WTC11 (cell line): Measurements from ENCODE around the gene ABCA1. TPM values are rescaled to one million over a fixed set of nuclear protein-coding genes. Genes with fewer than 3 reads are reported as not detected.

Experiments
- ATAC-seq: fragments of 200-7000 bp; cut with Tn5 transposase; 2 replicates; pipeline ENCODE4 v1.10.0; 2021; ENCODE audit warnings: mild to moderate bottlenecking, moderate library complexity
- CTCF ChIA-PET: fragments of 300-600 bp; sonication (Branson Sonifier 250); formaldehyde crosslinking; loops from one replicate; lab custom pipeline; 2021; ENCODE audit warnings: antibody characterized with exemption; lab: Charles Lee
- POLR2A ChIA-PET: fragments of 350-600 bp; sonication (Branson Sonifier 250); formaldehyde crosslinking; loops from one replicate; lab custom pipeline; 2021; ENCODE audit warnings: antibody characterized with exemption; lab: Charles Lee
- DNase-seq: peaks from one replicate; pipeline ENCODE4 v3.0.0; 2021; ENCODE audit warnings: low spot score
- H3K27ac Mint-ChIP-seq: 2 replicates; pipeline ENCODE4 v1.8.0; 2021; ENCODE audit warnings: mixed read lengths
- H3K27me3 Mint-ChIP-seq: 2 replicates; pipeline ENCODE4 v1.8.0; 2021; ENCODE audit warnings: low read depth, mild to moderate bottlenecking, moderate library complexity, mixed read lengths
- H3K36me3 Mint-ChIP-seq: 2 replicates; pipeline ENCODE4 v1.8.0; 2021; ENCODE audit warnings: mixed read lengths
- H3K4me1 Mint-ChIP-seq: 2 replicates; pipeline ENCODE4 v1.8.0; 2022; ENCODE audit warnings: mixed read lengths
- H3K4me3 Mint-ChIP-seq: 2 replicates; pipeline ENCODE4 v1.8.0; 2021; ENCODE audit warnings: mild to moderate bottlenecking, moderate library complexity, mixed read lengths
- H3K9me3 Mint-ChIP-seq: 2 replicates; pipeline ENCODE4 v1.8.0; 2021; ENCODE audit warnings: mixed read lengths
- CREB1 ChIP-seq: sonication (generic); formaldehyde crosslinking; IDR thresholded peaks from 2 replicates; pipeline ENCODE4 v1.8.0; 2023; ENCODE audit warnings: mild to moderate bottlenecking, missing genetic modification reagents
- EMX1 ChIP-seq: fragments of 250-450 bp; sonication (Bioruptor Pico); IDR thresholded peaks from 2 replicates; pipeline ENCODE4 v1.8.0; 2021; ENCODE audit warnings: mild to moderate bottlenecking
- FOXP1 ChIP-seq: sonication (generic); formaldehyde crosslinking; IDR thresholded peaks from 2 replicates; pipeline ENCODE4 v1.8.0; 2022; ENCODE audit warnings: missing genetic modification reagents, mild to moderate bottlenecking, moderate library complexity, borderline replicate concordance
- NFATC4 ChIP-seq: fragments of 250-450 bp; sonication (Bioruptor Pico); IDR thresholded peaks from 2 replicates; pipeline ENCODE4 v1.9.0; 2021; ENCODE audit warnings: mild to moderate bottlenecking
- NFE2L1 ChIP-seq: sonication (generic); formaldehyde crosslinking; IDR thresholded peaks from 2 replicates; pipeline ENCODE4 v1.8.1; 2023; ENCODE audit warnings: missing genetic modification reagents
- PRRX2 ChIP-seq: fragments of 250-450 bp; sonication (Bioruptor Pico); IDR thresholded peaks from 2 replicates; pipeline ENCODE4 v1.8.0; 2021; ENCODE audit warnings: mild to moderate bottlenecking
- SMAD3 ChIP-seq: sonication (generic); formaldehyde crosslinking; IDR thresholded peaks from 2 replicates; pipeline ENCODE4 v1.8.0; 2022; ENCODE audit warnings: missing genetic modification reagents, mild to moderate bottlenecking, borderline replicate concordance
- TCF7 ChIP-seq: sonication (generic); formaldehyde crosslinking; IDR thresholded peaks from 2 replicates; pipeline ENCODE4 v1.8.0; 2022; ENCODE audit warnings: mild to moderate bottlenecking, low read depth, missing genetic modification reagents, moderate library complexity
- ZBTB21 ChIP-seq: sonication (generic); formaldehyde crosslinking; IDR thresholded peaks from 2 replicates; pipeline ENCODE4 v1.8.1; 2023; ENCODE audit warnings: mild to moderate bottlenecking, missing genetic modification reagents, borderline replicate concordance
- ZNF121 ChIP-seq: sonication (generic); formaldehyde crosslinking; IDR thresholded peaks from 2 replicates; pipeline ENCODE4 v1.8.0; 2023; ENCODE audit warnings: missing genetic modification reagents
- ZNF232 ChIP-seq: sonication (generic); formaldehyde crosslinking; IDR thresholded peaks from 2 replicates; pipeline ENCODE4 v1.8.0; 2022; ENCODE audit warnings: mild to moderate bottlenecking, missing genetic modification reagents
- ZNF317 ChIP-seq: sonication (generic); formaldehyde crosslinking; IDR thresholded peaks from 2 replicates; pipeline ENCODE4 v1.8.1; 2023; ENCODE audit warnings: low read depth, mild to moderate bottlenecking, moderate library complexity, missing genetic modification reagents, borderline replicate concordance
- total RNA-seq: library from RNA; stranded (reverse); gene quantifications from 3 replicates; pipeline ENCODE4 v1.2.3, GENCODE V29; 2021
- TF ChIP-seq, protein P1 (sequence below): sonication (generic); formaldehyde crosslinking; IDR thresholded peaks from 2 replicates; pipeline ENCODE4 v1.8.1; 2023; ENCODE audit warnings: mild to moderate bottlenecking, missing genetic modification reagents, borderline replicate concordance
- TF ChIP-seq, protein P2 (sequence below): fragments of 250-450 bp; sonication (Bioruptor Pico); IDR thresholded peaks from 2 replicates; pipeline ENCODE4 v1.9.0; 2021; ENCODE audit warnings: mild to moderate bottlenecking
- TF ChIP-seq, protein P3 (sequence below): sonication (generic); formaldehyde crosslinking; IDR thresholded peaks from 2 replicates; pipeline ENCODE4 v1.8.0; 2022; ENCODE audit warnings: mild to moderate bottlenecking, missing genetic modification reagents
- TF ChIP-seq, protein P4 (sequence below): sonication (generic); formaldehyde crosslinking; IDR thresholded peaks from 2 replicates; pipeline ENCODE4 v1.8.0; 2023; ENCODE audit warnings: mild to moderate bottlenecking, missing genetic modification reagents
- TF ChIP-seq, protein P5 (sequence below): sonication (generic); formaldehyde crosslinking; IDR thresholded peaks from 2 replicates; pipeline ENCODE4 v1.8.1; 2023; ENCODE audit warnings: mild to moderate bottlenecking, missing genetic modification reagents
- TF ChIP-seq, protein P6 (sequence below): sonication (generic); formaldehyde crosslinking; conservative IDR thresholded peaks from 2 replicates; pipeline ENCODE4 v1.8.1; 2022; ENCODE audit warnings: mild to moderate bottlenecking, missing genetic modification reagents
- TF ChIP-seq, protein P7 (sequence below): fragments of 200-600 bp; IDR thresholded peaks from 2 replicates; pipeline ENCODE4 v1.8.0; 2022; ENCODE audit warnings: antibody characterized with exemption
- TF ChIP-seq, protein P8 (sequence below): sonication (generic); formaldehyde crosslinking; IDR thresholded peaks from 2 replicates; pipeline ENCODE4 v1.8.1; 2023; ENCODE audit warnings: mild to moderate bottlenecking, missing genetic modification reagents, moderate library complexity
- TF ChIP-seq, protein P9 (sequence below): sonication (generic); formaldehyde crosslinking; IDR thresholded peaks from 2 replicates; pipeline ENCODE4 v1.8.1; 2022; ENCODE audit warnings: mild to moderate bottlenecking, missing genetic modification reagents, moderate library complexity, borderline replicate concordance
- TF ChIP-seq, protein P10 (sequence below): fragments of 250-450 bp; sonication (Bioruptor Pico); IDR thresholded peaks from 2 replicates; pipeline ENCODE4 v1.9.0; 2021; ENCODE audit warnings: moderate library complexity, mild to moderate bottlenecking, inconsistent platforms, borderline replicate concordance

The ABCA1 gene
- total RNA-seq, 1 experiment from 2014 or later: 7.8 TPM

DNA sequence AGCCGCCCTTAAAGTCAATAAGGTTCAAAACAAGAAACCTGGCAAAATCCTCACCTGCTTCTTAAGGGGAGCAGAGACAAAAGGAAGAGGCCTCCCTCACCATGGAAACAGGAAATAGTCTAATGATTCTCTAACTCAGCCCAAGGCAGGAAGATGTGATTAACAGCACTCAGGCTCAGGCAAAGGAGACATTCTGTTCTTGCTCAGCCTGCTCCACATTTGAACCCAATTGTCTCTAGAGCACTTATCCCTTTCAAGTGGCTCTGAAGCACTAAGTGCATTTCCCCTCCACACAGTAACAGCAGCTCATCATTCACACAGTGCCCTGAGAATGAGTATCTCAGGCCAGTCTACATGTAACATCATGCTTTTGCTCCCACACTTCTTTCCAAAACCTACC lies 91.7 kb downstream of the ABCA1 start (continued):
- TF ChIP-seq, protein P1, sequence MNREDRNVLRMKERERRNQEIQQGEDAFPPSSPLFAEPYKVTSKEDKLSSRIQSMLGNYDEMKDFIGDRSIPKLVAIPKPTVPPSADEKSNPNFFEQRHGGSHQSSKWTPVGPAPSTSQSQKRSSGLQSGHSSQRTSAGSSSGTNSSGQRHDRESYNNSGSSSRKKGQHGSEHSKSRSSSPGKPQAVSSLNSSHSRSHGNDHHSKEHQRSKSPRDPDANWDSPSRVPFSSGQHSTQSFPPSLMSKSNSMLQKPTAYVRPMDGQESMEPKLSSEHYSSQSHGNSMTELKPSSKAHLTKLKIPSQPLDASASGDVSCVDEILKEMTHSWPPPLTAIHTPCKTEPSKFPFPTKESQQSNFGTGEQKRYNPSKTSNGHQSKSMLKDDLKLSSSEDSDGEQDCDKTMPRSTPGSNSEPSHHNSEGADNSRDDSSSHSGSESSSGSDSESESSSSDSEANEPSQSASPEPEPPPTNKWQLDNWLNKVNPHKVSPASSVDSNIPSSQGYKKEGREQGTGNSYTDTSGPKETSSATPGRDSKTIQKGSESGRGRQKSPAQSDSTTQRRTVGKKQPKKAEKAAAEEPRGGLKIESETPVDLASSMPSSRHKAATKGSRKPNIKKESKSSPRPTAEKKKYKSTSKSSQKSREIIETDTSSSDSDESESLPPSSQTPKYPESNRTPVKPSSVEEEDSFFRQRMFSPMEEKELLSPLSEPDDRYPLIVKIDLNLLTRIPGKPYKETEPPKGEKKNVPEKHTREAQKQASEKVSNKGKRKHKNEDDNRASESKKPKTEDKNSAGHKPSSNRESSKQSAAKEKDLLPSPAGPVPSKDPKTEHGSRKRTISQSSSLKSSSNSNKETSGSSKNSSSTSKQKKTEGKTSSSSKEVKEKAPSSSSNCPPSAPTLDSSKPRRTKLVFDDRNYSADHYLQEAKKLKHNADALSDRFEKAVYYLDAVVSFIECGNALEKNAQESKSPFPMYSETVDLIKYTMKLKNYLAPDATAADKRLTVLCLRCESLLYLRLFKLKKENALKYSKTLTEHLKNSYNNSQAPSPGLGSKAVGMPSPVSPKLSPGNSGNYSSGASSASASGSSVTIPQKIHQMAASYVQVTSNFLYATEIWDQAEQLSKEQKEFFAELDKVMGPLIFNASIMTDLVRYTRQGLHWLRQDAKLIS (CRISPR knock-in tag): no peak
- TF ChIP-seq ZBTB21 (CRISPR knock-in tag): no peak
- TF ChIP-seq EMX1 (CRISPR knock-in tag): no peak
- TF ChIP-seq ZNF121 (CRISPR knock-in tag): no peak
- TF ChIP-seq, protein P2, sequence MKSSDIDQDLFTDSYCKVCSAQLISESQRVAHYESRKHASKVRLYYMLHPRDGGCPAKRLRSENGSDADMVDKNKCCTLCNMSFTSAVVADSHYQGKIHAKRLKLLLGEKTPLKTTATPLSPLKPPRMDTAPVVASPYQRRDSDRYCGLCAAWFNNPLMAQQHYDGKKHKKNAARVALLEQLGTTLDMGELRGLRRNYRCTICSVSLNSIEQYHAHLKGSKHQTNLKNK (CRISPR knock-in tag): no peak
- TF ChIP-seq, protein P3, sequence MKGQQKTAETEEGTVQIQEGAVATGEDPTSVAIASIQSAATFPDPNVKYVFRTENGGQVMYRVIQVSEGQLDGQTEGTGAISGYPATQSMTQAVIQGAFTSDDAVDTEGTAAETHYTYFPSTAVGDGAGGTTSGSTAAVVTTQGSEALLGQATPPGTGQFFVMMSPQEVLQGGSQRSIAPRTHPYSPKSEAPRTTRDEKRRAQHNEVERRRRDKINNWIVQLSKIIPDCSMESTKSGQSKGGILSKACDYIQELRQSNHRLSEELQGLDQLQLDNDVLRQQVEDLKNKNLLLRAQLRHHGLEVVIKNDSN (CRISPR knock-in tag): no peak

DNA sequence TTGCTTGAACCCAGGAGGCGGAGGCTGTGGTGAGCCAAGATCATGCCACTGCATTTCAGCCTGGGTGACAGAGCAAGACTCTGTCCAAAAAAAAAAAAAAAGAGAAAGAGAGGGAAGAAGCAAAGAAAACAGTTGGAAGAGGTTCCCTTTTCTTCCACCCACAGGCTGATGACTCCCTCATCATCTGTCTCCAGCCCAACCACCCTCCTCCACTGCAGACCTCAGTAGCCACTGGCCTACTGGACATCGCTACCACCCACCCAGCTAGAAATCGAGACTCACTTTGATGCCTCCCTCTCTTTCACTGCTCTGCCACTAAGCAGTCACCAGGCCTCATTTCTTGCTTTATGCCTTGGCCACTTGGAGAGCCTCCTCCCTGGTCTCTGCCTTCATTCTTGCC lies 92.8 kb downstream of the ABCA1 start:
- ChIA-PET CTCF (interaction anchor here (1.2 kb wide), 1 partner anchor 28 kb away, joined by 5 read pairs; no protein-coding TSS in a partner anchor), POLR2A (no interaction called here)
- peaks cover 9% of the 10 kb centered on the region for H3K4me1 Mint-ChIP-seq
- no peak overlapping the region for H3K27ac Mint-ChIP-seq
- no peaks in the 10 kb centered on the region for H3K9me3 Mint-ChIP-seq
- peaks cover 2% of the 10 kb centered on the region; the same call in 1 of the 2 replicates for H3K36me3 Mint-ChIP-seq
- no peak for TF ChIP-seq CREB1
- TF ChIP-seq, protein P4, sequence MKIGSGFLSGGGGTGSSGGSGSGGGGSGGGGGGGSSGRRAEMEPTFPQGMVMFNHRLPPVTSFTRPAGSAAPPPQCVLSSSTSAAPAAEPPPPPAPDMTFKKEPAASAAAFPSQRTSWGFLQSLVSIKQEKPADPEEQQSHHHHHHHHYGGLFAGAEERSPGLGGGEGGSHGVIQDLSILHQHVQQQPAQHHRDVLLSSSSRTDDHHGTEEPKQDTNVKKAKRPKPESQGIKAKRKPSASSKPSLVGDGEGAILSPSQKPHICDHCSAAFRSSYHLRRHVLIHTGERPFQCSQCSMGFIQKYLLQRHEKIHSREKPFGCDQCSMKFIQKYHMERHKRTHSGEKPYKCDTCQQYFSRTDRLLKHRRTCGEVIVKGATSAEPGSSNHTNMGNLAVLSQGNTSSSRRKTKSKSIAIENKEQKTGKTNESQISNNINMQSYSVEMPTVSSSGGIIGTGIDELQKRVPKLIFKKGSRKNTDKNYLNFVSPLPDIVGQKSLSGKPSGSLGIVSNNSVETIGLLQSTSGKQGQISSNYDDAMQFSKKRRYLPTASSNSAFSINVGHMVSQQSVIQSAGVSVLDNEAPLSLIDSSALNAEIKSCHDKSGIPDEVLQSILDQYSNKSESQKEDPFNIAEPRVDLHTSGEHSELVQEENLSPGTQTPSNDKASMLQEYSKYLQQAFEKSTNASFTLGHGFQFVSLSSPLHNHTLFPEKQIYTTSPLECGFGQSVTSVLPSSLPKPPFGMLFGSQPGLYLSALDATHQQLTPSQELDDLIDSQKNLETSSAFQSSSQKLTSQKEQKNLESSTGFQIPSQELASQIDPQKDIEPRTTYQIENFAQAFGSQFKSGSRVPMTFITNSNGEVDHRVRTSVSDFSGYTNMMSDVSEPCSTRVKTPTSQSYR (CRISPR knock-in tag): no peak
- TF ChIP-seq, protein P5, sequence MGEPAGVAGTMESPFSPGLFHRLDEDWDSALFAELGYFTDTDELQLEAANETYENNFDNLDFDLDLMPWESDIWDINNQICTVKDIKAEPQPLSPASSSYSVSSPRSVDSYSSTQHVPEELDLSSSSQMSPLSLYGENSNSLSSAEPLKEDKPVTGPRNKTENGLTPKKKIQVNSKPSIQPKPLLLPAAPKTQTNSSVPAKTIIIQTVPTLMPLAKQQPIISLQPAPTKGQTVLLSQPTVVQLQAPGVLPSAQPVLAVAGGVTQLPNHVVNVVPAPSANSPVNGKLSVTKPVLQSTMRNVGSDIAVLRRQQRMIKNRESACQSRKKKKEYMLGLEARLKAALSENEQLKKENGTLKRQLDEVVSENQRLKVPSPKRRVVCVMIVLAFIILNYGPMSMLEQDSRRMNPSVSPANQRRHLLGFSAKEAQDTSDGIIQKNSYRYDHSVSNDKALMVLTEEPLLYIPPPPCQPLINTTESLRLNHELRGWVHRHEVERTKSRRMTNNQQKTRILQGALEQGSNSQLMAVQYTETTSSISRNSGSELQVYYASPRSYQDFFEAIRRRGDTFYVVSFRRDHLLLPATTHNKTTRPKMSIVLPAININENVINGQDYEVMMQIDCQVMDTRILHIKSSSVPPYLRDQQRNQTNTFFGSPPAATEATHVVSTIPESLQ (CRISPR knock-in tag): no peak
- no peak for TF ChIP-seq ZNF232
- TF ChIP-seq SMAD3 (CRISPR knock-in tag): no peak
- no peak for TF ChIP-seq FOXP1
- no peak for TF ChIP-seq ZNF317 (CRISPR knock-in tag)
- TF ChIP-seq, protein P6, sequence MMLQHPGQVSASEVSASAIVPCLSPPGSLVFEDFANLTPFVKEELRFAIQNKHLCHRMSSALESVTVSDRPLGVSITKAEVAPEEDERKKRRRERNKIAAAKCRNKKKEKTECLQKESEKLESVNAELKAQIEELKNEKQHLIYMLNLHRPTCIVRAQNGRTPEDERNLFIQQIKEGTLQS (CRISPR knock-in tag): no peak
- no peak for TF ChIP-seq TCF7 (CRISPR knock-in tag)
- no peak for TF ChIP-seq ZNF121 (CRISPR knock-in tag)
- TF ChIP-seq, protein P7, sequence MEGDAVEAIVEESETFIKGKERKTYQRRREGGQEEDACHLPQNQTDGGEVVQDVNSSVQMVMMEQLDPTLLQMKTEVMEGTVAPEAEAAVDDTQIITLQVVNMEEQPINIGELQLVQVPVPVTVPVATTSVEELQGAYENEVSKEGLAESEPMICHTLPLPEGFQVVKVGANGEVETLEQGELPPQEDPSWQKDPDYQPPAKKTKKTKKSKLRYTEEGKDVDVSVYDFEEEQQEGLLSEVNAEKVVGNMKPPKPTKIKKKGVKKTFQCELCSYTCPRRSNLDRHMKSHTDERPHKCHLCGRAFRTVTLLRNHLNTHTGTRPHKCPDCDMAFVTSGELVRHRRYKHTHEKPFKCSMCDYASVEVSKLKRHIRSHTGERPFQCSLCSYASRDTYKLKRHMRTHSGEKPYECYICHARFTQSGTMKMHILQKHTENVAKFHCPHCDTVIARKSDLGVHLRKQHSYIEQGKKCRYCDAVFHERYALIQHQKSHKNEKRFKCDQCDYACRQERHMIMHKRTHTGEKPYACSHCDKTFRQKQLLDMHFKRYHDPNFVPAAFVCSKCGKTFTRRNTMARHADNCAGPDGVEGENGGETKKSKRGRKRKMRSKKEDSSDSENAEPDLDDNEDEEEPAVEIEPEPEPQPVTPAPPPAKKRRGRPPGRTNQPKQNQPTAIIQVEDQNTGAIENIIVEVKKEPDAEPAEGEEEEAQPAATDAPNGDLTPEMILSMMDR: no peak
- no peak for TF ChIP-seq PRRX2 (CRISPR knock-in tag)
- no peak for TF ChIP-seq NFE2L1 (CRISPR knock-in tag)
- TF ChIP-seq, protein P8, sequence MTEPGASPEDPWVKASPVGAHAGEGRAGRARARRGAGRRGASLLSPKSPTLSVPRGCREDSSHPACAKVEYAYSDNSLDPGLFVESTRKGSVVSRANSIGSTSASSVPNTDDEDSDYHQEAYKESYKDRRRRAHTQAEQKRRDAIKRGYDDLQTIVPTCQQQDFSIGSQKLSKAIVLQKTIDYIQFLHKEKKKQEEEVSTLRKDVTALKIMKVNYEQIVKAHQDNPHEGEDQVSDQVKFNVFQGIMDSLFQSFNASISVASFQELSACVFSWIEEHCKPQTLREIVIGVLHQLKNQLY: no peak
- no peak for TF ChIP-seq NFATC4 (CRISPR knock-in tag)
- TF ChIP-seq, protein P9, sequence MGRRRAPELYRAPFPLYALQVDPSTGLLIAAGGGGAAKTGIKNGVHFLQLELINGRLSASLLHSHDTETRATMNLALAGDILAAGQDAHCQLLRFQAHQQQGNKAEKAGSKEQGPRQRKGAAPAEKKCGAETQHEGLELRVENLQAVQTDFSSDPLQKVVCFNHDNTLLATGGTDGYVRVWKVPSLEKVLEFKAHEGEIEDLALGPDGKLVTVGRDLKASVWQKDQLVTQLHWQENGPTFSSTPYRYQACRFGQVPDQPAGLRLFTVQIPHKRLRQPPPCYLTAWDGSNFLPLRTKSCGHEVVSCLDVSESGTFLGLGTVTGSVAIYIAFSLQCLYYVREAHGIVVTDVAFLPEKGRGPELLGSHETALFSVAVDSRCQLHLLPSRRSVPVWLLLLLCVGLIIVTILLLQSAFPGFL (CRISPR knock-in tag): no peak
- TF ChIP-seq, protein P10, sequence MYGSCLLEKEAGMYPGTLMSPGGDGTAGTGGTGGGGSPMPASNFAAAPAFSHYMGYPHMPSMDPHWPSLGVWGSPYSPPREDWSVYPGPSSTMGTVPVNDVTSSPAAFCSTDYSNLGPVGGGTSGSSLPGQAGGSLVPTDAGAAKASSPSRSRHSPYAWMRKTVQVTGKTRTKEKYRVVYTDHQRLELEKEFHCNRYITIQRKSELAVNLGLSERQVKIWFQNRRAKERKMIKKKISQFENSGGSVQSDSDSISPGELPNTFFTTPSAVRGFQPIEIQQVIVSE: no peak
- DNase-seq (no peak), ATAC-seq (no peak)
- no peak overlapping the region for H3K4me3 Mint-ChIP-seq
- no peaks in the 10 kb centered on the region for H3K27me3 Mint-ChIP-seq
